Stomach smooth muscle (tissue), 2 donors: ENCODE measurements around the gene ARHGAP20.

Source experiments
- H3K27ac ChIP-seq: one replicate; pipeline ENCODE4 v1.7.0; 2013; ENCODE audit warnings: mild to moderate bottlenecking, low read length, inconsistent platforms
- H3K27me3 ChIP-seq, 2 donors: one replicate each; pipeline ENCODE4 v1.7.0; 2013; ENCODE audit warnings: low read length in 2 of 2; ENCODE audit not compliant: insufficient read depth in 2 of 2, control insufficient read depth in 1 of 2
- H3K36me3 ChIP-seq, 2 donors: one replicate each; pipeline ENCODE4 v1.7.0; 2013; ENCODE audit warnings: low read length in 2 of 2; ENCODE audit not compliant: control insufficient read depth in 2 of 2, insufficient read depth in 2 of 2
- H3K4me1 ChIP-seq: one replicate; pipeline ENCODE4 v1.7.0; 2013; ENCODE audit warnings: low read length; ENCODE audit not compliant: control insufficient read depth, insufficient read depth
- H3K4me3 ChIP-seq, 2 donors: one replicate each; pipeline ENCODE4 v1.7.0; 2013; ENCODE audit warnings: low read length in 2 of 2
- H3K9ac ChIP-seq, 2 donors: one replicate each; pipeline ENCODE4 v1.7.0; 2013; ENCODE audit warnings: low read length in 2 of 2, mild to moderate bottlenecking in 1 of 2
- H3K9me3 ChIP-seq, 2 donors: one replicate each; pipeline ENCODE4 v1.7.0; 2013; ENCODE audit warnings: low read length in 2 of 2; ENCODE audit not compliant: control insufficient read depth in 2 of 2
- donor health status: healthy.
- donor health status: Pancreatic carcinoma.

Gene ARHGAP20

GRCh38 chr11:110573411-110573810 is 138.8 kb downstream of the ARHGAP20 start:
- no peaks in the 10 kb centered on the region for H3K27me3 ChIP-seq
- H3K9me3 ChIP-seq = no peaks in the 10 kb centered on the region
- H3K36me3 ChIP-seq = no peaks in the 10 kb centered on the region
- no peak overlapping the region for H3K27ac ChIP-seq
- no peak overlapping the region for H3K9ac ChIP-seq
- no peak overlapping the region for H3K4me3 ChIP-seq
- no peaks in the 10 kb centered on the region for H3K4me1 ChIP-seq

GRCh38 chr11:110571081-110571720 is 141.0 kb downstream of the ARHGAP20 start:
- H3K9ac ChIP-seq = no peak overlapping the region
- H3K27ac ChIP-seq = no peak overlapping the region
- H3K9me3 ChIP-seq = no peaks in the 10 kb centered on the region
- H3K4me3 ChIP-seq = no peak overlapping the region
- no peaks in the 10 kb centered on the region for H3K36me3 ChIP-seq
- no peaks in the 10 kb centered on the region for H3K4me1 ChIP-seq
- H3K27me3 ChIP-seq = no peaks in the 10 kb centered on the region

- Histone ChIP-seq H3K4me3 (no peak overlapping the region), H3K4me1 (no peaks in the 10 kb centered on the region), H3K9me3 (no peaks in the 10 kb centered on the region), H3K36me3 (no peaks in the 10 kb centered on the region), H3K27me3 (no peaks in the 10 kb centered on the region), H3K27ac (no peak overlapping the region), H3K9ac (no peak overlapping the region)
Observed at GRCh38 chr11:110566577-110566976, 145.7 kb downstream of the ARHGAP20 start.

GRCh38 chr11:110565357-110566336 is 146.6 kb downstream of the ARHGAP20 start:
- H3K36me3 ChIP-seq = no peaks in the 10 kb centered on the region
- no peak overlapping the region for H3K4me3 ChIP-seq
- no peak overlapping the region for H3K27ac ChIP-seq
- H3K9ac ChIP-seq = no peak overlapping the region
- no peaks in the 10 kb centered on the region for H3K27me3 ChIP-seq
- H3K9me3 ChIP-seq = no peaks in the 10 kb centered on the region
- H3K4me1 ChIP-seq = no peaks in the 10 kb centered on the region

- H3K27me3 ChIP-seq = no peaks in the 10 kb centered on the region
- H3K27ac ChIP-seq = no peak overlapping the region
- H3K9me3 ChIP-seq = no peaks in the 10 kb centered on the region
- no peak overlapping the region for H3K9ac ChIP-seq
- H3K4me3 ChIP-seq = no peak overlapping the region
- no peaks in the 10 kb centered on the region for H3K4me1 ChIP-seq
- no peaks in the 10 kb centered on the region for H3K36me3 ChIP-seq
Observed at GRCh38 chr11:110564676-110565356, 147.4 kb downstream of the ARHGAP20 start.

GRCh38 chr11:110544779-110545178 is 167.5 kb downstream of the ARHGAP20 start:
- no peak overlapping the region for H3K27ac ChIP-seq
- no peaks in the 10 kb centered on the region for H3K36me3 ChIP-seq
- H3K9me3 ChIP-seq = peaks cover 0 to 3% of the 10 kb centered on the region in 2 donors
- no peaks in the 10 kb centered on the region for H3K27me3 ChIP-seq
- no peak overlapping the region for H3K4me3 ChIP-seq
- no peaks in the 10 kb centered on the region for H3K4me1 ChIP-seq
- no peak overlapping the region for H3K9ac ChIP-seq

- H3K36me3 ChIP-seq = no peaks in the 10 kb centered on the region
- no peak overlapping the region for H3K27ac ChIP-seq
- no peaks in the 10 kb centered on the region for H3K4me1 ChIP-seq
- H3K9ac ChIP-seq = no peak overlapping the region
- H3K27me3 ChIP-seq = no peaks in the 10 kb centered on the region
- no peaks in the 10 kb centered on the region for H3K9me3 ChIP-seq
- no peak overlapping the region for H3K4me3 ChIP-seq
Observed at GRCh38 chr11:110538154-110538553, 174.1 kb downstream of the ARHGAP20 start.

GRCh38 chr11:110530900-110531741 is 181.1 kb downstream of the ARHGAP20 start:
- Histone ChIP-seq H3K36me3 (no peaks in the 10 kb centered on the region), H3K27me3 (no peaks in the 10 kb centered on the region), H3K4me3 (no peak overlapping the region), H3K9ac (no peak overlapping the region), H3K4me1 (no peaks in the 10 kb centered on the region), H3K9me3 (no peaks in the 10 kb centered on the region), H3K27ac (no peak overlapping the region)

GRCh38 chr11:110529043-110529442 is 183.2 kb downstream of the ARHGAP20 start:
- H3K27me3 ChIP-seq = no peaks in the 10 kb centered on the region
- H3K4me1 ChIP-seq = no peaks in the 10 kb centered on the region
- H3K27ac ChIP-seq = no peak overlapping the region
- H3K9me3 ChIP-seq = no peaks in the 10 kb centered on the region
- no peaks in the 10 kb centered on the region for H3K36me3 ChIP-seq
- H3K4me3 ChIP-seq = no peak overlapping the region
- H3K9ac ChIP-seq = no peak overlapping the region

GRCh38 chr11:110527146-110527545 is 185.1 kb downstream of the ARHGAP20 start:
- H3K4me1 ChIP-seq = no peaks in the 10 kb centered on the region
- no peak overlapping the region for H3K9ac ChIP-seq
- no peaks in the 10 kb centered on the region for H3K27me3 ChIP-seq
- no peaks in the 10 kb centered on the region for H3K9me3 ChIP-seq
- no peak overlapping the region for H3K27ac ChIP-seq
- H3K4me3 ChIP-seq = no peak overlapping the region
- no peaks in the 10 kb centered on the region for H3K36me3 ChIP-seq
